Coronary artery (tissue), 2 donors: ENCODE results near the gene TOMM70.

Experiments
- DNase-seq: peaks from one replicate; pipeline ENCODE4 v3.0.0-alpha.2; 2017; ENCODE audit warnings: low spot score
- H3K27ac ChIP-seq, 2 donors: fragments of 200-600 bp; sonication (generic); one replicate each; pipeline ENCODE4 v1.5.1; 2016 to 2019
- H3K4me3 ChIP-seq: fragments of 200-600 bp; sonication (generic); 2 replicates; pipeline ENCODE4 v1.5.1; 2016; ENCODE audit warnings: mild to moderate bottlenecking, moderate library complexity
- CTCF ChIP-seq: fragments of 200-600 bp; sonication (generic); IDR thresholded peaks from one replicate; pipeline ENCODE4 v1.5.1; 2019; ENCODE audit warnings: antibody characterized with exemption

Gene TOMM70

GRCh38 chr3:100412912-100413590 is 12.2 kb upstream of the TOMM70 start:
- Histone ChIP-seq H3K27ac (no peak overlapping the region), H3K4me3 (no peak overlapping the region)
- DNase-seq, result no peak
- no peak for TF ChIP-seq CTCF

GRCh38 chr3:100411091-100411982 is 10.4 kb upstream of the TOMM70 start:
- no peak for DNase-seq
- H3K4me3 ChIP-seq, result no peak overlapping the region
- no peak for TF ChIP-seq CTCF
- H3K27ac ChIP-seq, result no peak overlapping the region

GRCh38 chr3:100407977-100408532 is 7.2 kb upstream of the TOMM70 start:
- H3K27ac ChIP-seq, result no peak overlapping the region
- TF ChIP-seq CTCF, result no peak
- DNase-seq, result no peak
- H3K4me3 ChIP-seq, result no peak overlapping the region

- no peak for DNase-seq
- H3K27ac ChIP-seq, result no peak overlapping the region
- no peak overlapping the region for H3K4me3 ChIP-seq
- TF ChIP-seq CTCF, result no peak
Observed at GRCh38 chr3:100407164-100407563, 6.3 kb upstream of the TOMM70 start.

GRCh38 chr3:100404250-100404548 is 3.3 kb upstream of the TOMM70 start:
- no peak for DNase-seq
- Histone ChIP-seq H3K27ac (no peak overlapping the region), H3K4me3 (no peak overlapping the region)
- TF ChIP-seq CTCF, result no peak

GRCh38 chr3:100403362-100404249 is 2.7 kb upstream of the TOMM70 start:
- TF ChIP-seq CTCF, result no peak
- Histone ChIP-seq H3K4me3 (peak overlapping the region; percentile 95), H3K27ac (no peak overlapping the region)
- DNase-seq, result no peak
